IPS DF 19.7 (cell line): ENCODE measurements around the gene SPSB2.
"Not testable (repeated sequence)": the region's sequence is repeated elsewhere in the genome, so short reads cannot be mapped to it uniquely, and the experiment has no call there.

Experiments
- DNase-seq: peaks from one replicate; pipeline ENCODE4 v3.0.0-alpha.2; 2013; ENCODE audit warnings: low read depth, low spot score

SPSB2 gene

DNA sequence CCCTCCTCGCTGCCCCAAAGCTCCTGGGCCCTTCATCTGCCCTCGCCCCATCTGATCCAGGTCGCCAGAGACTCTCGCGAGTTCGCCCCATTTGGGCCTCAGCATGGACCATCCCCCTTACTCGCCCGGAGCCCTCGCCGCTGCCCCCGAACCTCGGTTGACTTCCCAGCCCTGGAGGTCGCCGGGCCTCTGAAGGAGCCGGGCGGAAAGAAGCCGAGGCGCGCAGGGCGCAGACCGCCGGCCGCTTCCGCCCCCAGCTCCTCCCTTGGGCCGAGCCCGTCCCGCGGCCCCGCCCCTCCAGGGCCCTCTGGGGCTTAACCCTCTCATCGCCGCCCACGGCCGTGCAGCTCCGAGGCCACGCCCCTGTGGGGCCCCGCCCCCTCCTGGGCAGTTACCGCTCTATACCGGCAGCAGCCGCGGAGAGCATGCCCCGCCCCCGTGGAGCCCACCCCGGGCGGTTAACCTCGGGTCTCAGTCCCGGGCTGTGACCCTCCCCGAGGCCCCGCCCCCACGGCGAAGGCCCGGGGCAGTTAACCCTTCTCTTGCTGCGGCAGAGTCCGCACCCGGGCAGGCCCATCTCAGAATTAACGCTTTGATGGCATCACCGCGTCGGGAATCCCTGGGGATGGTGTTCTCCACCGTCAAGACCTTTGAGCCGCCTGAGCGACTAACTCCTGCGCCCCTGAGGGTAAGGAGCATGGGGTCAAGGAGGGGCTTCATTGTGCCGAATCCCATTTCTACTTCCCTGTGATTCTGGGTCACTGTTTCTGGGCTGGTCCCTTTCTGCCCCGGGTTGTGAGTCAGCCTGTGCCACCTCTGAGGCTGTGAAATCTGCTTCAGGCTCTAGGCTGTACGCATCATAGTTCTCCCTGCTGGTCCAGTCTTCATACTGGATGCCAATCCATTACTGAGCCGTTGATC, at the start of gene SPSB2:
SPSB2 (minus strand) TSS at position 210 of the 921 bp plus-strand sequence. CDS start 402 bp downstream, outside the sequence.
- DNase-seq = peak; percentile 92

DNA sequence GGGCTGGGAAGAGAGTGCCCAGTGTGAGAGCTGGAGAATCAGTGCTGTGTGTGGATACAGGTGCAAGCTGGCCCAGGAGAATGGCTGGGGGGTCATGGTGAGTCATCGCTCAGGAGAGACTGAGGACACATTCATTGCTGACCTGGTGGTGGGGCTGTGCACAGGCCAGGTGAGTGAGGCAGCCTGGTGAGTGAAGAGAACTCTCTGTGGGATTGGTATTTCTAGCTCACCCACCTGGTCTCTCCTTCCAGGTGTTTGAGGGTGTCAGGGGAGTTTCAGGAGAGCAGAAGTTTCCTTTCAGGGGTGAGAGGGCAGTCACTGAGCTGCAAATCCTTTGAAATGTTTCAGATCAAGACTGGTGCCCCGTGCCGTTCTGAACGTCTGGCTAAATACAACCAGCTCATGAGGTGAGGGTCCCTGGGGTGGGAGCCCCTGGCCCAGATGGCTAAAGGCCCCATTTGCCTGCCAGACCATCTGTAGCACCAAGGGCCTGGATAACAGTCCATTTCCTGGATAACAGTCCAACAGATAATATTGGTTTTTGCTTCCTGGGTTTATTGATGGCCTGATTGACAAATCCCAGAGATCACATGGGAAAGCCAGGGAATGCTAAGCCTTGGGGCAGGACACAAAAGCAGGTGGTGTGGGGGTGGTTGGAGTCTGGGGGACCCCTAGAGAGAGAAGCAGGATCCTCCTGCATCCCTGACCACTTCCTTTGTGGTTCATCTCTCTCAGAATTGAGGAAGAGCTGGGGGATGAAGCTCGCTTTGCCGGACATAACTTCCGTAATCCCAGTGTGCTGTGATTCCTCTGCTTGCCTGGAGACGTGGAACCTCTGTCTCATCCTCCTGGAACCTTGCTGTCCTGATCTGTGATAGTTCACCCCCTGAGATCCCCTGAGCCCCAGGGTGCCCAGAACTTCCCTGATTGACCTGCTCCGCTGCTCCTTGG, 49.2 kb upstream of the SPSB2 start:
- DNase-seq = no peak

GRCh38 chr12:6921539-6921938, 48.4 kb upstream of the SPSB2 start:
- no peak for DNase-seq

DNA sequence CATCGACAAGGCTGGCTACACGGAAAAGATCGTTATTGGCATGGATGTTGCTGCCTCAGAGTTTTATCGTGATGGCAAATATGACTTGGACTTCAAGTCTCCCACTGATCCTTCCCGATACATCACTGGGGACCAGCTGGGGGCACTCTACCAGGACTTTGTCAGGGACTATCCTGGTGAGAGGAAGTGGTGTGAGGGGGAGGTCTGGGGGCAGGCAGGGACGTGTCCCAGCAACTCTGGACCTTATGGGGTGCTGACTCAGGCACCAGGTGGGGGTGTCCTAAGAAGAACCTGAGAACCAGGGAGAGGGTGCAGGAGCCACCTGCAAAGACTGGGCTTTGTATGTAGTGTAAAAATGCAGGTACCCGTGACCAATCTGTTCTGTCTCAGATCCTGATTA, 46.5 kb upstream of the SPSB2 start:
- DNase-seq = no peak

GRCh38 chr12:6917491-6918231, 44.6 kb upstream of the SPSB2 start:
- DNase-seq = no peak

GRCh38 chr12:6916426-6917200, 43.5 kb upstream of the SPSB2 start:
- DNase-seq = no peak

DNA sequence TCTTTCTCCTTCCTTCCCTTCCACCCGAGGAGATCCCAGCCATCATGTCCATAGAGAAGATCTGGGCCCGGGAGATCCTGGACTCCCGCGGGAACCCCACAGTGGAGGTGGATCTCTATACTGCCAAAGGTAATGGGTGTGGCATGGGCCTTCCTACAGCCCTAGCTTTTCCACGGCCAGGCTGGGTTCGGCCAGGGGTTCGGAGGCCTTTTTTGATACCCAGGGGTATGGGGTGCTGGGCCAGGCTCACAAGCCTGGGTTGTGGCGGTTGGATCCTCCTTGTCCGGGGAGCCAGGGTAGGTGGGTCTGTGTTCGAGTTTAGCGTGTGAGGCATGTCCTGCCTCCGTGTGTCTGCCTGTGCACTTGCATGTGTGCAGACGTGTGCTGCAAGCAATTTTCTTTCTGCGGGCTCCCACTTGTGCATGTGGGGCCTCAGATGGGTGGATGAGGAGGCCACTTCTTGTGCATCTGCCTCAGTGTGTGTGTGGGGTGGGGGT, 42.7 kb upstream of the SPSB2 start:
- DNase-seq = no peak

GRCh38 chr12:6914947-6915788, 42.1 kb upstream of the SPSB2 start:
- DNase-seq = no peak

- DNase-seq = no peak
Measured at GRCh38 chr12:6914246-6914946, 41.3 kb upstream of the SPSB2 start, which contains the start of gene ENO2. Gene ENO2 (plus strand): TSS chr12:6914580. CDS start chr12:6915833, 1,253 bp downstream.

- DNase-seq = no peak
Measured at GRCh38 chr12:6912164-6912935, 39.2 kb upstream of the SPSB2 start.

- no peak for DNase-seq
Measured at GRCh38 chr12:6909421-6910145, 36.5 kb upstream of the SPSB2 start.

DNA sequence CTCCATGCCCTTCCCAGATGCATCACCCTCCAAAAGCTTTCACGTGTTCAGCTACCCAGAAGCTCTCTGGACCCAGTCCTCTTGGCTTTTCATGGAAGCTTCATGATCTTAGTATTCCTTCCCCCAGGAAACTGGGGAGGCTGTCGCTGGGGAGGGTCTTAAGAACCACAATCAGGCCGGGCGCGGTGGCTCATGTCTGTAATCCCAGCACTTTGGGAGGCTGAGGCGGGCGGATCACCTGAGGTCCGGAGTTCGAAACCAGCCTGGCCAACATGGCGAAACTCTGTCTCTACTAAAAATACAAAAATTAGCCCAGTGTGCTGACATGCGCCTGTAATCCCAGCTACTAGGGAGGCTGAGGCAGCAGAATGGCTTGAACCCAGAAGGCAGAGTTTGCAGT, 35.0 kb upstream of the SPSB2 start:
- DNase-seq = not testable (repeated sequence)

GRCh38 chr12:6905414-6906040, 32.4 kb upstream of the SPSB2 start:
- DNase-seq = no peak

DNA sequence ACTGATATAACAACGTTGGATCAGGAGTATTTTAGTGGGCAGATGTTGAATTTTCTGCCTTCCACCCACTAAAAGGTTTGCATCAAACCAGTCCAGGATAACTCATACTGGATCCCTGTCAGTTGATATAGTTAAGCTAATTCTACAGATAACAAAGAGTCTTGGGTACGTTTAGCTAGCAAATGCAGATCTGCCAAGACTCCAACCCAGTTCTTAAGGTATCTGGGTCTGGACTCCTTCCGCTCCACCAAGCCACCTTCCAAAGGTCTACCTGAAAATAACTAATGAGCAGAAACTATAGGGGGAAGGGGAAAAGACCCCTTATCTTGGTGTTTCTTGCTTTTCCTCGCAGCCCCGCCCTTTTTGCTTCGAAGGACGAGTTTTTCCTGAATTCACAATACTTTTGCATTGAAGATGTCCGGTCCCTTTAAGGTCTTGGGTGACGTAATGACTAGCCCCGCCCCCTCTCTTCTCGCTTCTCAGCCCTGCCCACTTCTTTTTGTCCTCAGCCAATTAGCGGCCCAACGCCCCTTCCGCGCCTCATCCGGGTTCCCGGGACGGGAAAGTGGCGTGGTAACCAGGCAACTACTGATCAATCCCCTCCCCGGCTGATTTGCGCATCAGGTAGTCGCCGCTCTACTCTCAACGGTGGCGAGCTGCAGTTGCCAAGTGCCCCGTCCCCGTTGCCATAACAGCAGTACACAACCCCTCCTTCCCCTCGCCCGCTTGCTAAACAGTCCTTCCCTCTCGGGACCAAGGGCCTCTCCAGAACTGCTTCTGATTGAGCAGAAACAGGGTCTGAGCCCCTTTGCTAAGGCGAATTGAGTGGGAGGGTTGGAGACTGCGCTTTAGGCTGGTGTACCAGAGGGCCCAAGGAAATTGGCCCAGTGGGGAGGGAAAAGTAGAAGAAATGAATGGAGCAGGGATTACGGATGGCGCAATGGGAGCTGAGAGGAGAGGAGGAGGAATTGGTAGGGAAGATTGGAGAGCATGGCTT, 31.5 kb upstream of the SPSB2 start, which contains the start of gene LRRC23:
LRRC23 (plus strand) TSS at position 543 of the 997 bp plus-strand sequence. CDS start 812 bp downstream, outside the sequence.
- DNase-seq = peak; percentile 97

DNA sequence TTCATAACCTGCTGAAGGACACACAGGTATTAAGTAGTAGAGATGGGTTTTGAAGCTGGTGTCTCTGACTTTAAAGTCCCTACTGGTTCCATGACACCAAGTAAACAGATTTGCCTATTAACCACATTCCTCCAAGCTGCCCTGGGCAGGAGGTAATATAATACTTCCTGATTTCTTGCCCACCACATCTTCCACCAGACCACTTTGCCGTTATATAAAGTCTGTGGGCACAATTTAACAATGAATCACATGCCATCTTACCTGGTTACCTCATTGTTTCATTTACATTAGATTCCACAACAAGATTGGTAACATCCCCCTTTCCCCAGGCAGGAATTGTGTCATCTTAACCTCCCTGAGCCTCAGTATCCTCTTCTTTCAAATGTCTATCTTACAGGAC, 30.6 kb upstream of the SPSB2 start:
- no peak for DNase-seq

GRCh38 chr12:6902448-6902847, 29.3 kb upstream of the SPSB2 start:
- no peak for DNase-seq
